UCSD-AML1 (cell line): Measurements from ENCODE around the gene LILRB3.
A peak's percentile ranks its signal among the peaks of the same experiment; 100 is the strongest.
"Not testable (repeated sequence)": the region's sequence is repeated elsewhere in the genome, so short reads cannot be mapped to it uniquely, and the experiment has no call there.

Experiments used
- DNase-seq: peaks from one replicate; lab custom pipeline; 2025; ENCODE audit not compliant: unreplicated experiment; lab: John Stamatoyannopoulos, UW

The LILRB3 gene

GRCh38 chr19:54191011-54191810, 31.6 kb downstream of the LILRB3 start, which contains the start of gene TSEN34:
Gene TSEN34, plus strand, starts transcription at chr19:54191308. Its CDS starts 57 bp downstream, at chr19:54191365.
- peak; percentile 95 for DNase-seq

GRCh38 chr19:54190503-54191010, 32.2 kb downstream of the LILRB3 start:
- peak; percentile 100 for DNase-seq

GRCh38 chr19:54189735-54190502, 32.9 kb downstream of the LILRB3 start:
- DNase-seq: peak; percentile 100

GRCh38 chr19:54189145-54189734, 33.6 kb downstream of the LILRB3 start, which contains the start of gene MBOAT7:
Gene MBOAT7, minus strand, starts transcription at chr19:54189580. Its CDS starts 1,072 bp downstream, at chr19:54188508.
- DNase-seq: no peak

DNA sequence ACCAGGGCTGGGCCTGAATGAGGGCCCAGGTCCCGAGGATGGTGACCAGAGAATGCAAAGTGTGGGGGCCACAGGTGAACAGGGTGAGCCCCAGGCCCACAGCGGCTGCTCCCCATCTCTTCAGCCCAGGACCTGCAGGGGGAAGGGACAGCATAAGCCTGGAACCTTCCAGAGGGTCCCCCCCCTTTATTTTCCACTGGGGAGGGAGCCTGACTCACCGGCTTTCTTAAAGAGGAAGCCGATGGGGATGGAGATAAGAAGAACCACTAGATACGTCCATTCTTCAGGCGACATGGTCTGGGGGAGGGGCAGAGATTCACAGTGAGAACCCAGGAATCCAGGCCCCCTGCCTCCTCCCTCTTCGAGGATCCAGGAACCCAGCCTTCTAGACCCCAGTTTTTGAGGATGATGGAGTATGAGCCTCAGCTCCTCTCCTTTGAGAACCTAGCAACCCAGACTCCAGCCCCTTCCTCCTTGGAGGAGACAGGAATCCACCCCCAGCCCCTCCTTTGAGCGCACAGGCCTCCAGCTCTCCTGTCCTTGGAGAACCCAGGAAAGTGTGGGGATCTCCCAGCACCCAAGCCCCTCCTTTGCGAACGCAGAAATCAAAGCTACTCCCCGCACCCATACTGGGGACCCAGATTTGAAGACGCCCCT, 34.5 kb downstream of the LILRB3 start:
- peak; percentile 74 for DNase-seq

DNA sequence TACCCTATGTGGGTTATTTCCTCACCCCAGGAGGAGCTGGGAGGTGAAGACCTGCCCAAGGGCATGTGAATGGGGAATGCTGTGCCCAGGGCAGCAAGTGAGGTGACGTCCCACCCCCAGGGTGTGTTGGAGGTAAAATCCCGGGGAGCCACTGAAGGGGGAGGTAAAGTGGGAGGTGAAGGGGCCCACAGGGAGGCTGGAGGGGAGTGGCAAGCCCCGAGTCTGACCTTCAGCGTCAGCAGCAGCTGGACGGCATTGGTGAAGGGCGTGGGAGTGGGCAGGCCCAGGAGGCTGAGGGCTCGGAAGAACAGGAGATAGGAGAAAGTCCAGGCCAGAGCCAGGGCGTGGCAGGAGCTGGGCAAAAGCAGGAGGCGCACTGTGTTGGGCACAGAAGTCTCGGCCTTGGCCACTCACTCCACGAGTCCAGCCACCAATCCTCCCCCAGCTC, 35.8 kb downstream of the LILRB3 start:
- DNase-seq: no peak

DNA sequence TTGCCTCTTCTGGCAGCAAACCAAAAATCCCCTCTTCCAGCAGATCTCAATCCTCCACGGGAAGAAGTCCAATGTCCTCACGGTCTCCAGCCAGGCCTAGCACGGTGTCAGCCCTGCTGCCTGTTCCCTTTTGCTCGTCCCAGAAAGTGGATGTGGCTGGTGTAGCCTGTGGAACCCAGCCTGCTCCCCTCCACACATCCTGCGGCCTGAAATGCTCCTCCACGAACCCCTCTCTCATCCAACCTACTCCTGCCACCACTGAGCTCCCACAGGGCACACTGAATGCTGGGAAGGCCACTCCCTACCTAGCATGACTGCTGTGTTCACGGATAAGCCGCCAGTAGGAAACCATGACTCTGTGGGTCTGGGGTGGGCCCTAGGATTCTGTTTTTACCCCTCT, 36.5 kb downstream of the LILRB3 start:
- DNase-seq: no peak

DNA sequence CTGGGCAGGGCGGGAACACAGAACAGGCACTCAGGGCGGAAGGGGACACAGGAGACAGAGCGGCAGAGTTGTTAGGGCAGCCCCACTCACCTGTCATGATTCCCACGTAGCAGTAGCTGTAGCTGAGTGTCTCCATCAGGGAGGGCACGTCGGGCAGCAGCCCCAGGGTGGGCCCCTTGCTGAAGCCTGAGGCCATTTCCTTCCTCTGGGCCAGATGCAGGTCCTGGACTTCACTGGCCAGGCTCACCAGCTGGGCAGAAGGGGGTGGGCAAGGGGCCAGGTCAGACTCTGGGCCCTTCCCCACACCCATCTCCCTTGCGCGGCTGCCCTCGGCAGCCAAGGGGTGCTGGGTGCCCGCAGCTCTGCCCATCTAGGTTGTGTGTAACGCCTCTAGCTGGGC, 39.4 kb downstream of the LILRB3 start:
- no peak for DNase-seq

GRCh38 chr19:54181894-54182293, 40.9 kb downstream of the LILRB3 start:
- not testable (repeated sequence) for DNase-seq

DNA sequence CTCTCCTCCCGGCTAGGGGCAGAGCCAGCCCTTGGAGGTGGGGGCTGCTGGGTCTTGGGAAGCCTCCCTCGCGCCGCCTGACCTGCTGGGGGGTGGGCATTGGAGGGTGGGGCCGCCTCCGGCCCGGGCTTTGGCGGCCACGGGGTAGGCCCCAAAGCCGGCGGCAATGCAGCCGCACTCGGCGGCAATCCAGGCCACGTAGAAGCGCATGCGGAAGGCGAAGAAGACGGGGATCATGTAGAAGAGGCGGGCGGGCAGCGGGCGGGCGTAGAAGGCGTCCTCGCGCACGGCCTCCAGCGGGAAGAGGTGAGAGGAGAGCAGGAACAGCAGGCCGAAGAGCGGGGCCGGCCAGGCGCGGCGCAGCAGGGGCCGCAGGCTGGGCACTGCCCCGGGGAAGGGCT, 42.1 kb downstream of the LILRB3 start:
- no peak for DNase-seq

GRCh38 chr19:54179921-54180461, 42.8 kb downstream of the LILRB3 start:
- DNase-seq: no peak

DNA sequence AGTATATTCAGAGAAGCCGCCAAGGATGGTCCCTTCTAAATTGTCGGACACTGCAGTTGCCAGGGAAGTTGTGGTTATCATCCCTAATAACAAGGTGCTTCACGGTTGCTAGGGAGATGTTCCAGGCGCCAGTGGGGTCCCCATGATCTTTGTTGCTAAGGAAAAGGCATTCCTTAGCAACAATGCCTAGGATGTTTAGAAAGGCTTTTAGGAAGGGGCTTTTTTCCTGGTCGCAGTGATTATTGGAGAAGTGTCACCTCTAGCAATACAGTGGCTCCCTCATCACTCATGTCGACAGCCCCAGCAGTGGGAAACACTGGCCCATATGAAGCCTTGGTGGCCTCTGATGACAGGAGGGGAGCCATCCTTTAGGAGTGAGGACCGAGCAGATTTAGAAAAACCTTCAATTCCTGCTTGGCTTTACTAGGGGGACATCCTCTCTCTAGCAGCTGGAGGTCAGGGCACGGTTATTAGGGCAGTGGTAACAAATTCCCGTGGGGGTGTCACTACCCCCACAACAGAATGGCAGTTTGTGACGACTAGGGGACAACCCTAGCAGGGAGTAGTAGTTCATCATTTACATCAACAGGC, 43.5 kb downstream of the LILRB3 start:
- DNase-seq: no peak

- DNase-seq: no peak
Measured at GRCh38 chr19:54178581-54179261, 44.1 kb downstream of the LILRB3 start.

DNA sequence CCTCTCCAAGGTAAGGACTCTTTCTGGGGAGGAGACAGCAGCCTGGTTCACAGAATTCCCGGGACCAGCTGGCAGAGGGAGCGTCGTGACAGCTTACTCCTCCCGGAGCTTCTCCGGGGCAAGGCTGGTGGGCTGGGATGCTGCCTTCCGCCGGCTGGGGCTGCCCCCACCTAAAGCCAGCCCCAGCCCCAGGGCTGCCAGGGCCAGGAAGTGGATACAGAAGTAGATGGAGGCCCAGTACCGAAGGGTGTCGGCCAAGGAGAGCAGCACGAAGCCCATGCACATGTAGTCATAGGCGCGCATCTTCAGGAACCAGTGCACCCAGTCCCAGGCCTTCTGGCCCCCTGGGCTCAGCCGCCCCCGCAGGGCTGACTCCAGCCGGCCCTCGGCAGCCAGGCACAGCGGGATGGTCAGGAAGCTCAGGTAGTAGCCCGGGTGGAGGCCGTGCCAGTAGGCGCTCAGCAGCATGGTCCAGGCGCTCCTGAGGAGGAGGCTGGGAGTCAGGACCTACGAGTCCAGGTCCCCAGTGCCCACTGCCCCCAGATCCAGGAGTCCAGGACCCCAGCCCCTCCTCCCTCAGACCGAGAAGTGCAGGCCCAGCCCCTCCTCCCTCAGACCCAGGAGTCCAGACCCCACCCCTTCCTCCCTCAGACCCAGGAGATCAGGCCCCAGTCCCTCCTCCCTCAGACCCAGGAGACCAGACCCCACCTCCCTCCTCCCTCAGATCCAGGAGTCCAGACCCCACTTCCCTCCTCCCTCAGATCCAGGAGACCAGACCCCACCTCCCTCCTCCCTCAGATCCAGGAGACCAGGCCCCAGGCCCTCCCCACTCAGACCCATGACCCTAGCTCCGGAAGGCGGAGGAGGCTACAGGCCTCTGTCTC, 48.6 kb downstream of the LILRB3 start:
- DNase-seq: no peak

DNA sequence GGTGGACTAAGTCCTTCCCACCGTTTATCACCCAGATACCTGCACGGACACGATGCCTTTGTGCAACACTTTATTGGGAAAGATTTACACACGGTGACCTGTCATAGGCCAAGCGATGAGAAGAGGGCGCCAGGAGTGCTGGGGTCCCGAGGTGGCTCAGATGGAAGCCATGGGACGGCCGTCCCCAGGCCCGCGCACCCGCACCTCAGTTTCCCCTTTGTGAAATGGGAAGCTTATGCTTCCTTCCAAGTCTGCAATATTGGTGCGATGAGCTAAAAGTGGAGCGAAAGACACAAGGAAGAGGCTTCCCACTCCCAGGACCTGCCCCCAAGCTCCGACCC, 49.5 kb downstream of the LILRB3 start:
- DNase-seq: no peak

DNA sequence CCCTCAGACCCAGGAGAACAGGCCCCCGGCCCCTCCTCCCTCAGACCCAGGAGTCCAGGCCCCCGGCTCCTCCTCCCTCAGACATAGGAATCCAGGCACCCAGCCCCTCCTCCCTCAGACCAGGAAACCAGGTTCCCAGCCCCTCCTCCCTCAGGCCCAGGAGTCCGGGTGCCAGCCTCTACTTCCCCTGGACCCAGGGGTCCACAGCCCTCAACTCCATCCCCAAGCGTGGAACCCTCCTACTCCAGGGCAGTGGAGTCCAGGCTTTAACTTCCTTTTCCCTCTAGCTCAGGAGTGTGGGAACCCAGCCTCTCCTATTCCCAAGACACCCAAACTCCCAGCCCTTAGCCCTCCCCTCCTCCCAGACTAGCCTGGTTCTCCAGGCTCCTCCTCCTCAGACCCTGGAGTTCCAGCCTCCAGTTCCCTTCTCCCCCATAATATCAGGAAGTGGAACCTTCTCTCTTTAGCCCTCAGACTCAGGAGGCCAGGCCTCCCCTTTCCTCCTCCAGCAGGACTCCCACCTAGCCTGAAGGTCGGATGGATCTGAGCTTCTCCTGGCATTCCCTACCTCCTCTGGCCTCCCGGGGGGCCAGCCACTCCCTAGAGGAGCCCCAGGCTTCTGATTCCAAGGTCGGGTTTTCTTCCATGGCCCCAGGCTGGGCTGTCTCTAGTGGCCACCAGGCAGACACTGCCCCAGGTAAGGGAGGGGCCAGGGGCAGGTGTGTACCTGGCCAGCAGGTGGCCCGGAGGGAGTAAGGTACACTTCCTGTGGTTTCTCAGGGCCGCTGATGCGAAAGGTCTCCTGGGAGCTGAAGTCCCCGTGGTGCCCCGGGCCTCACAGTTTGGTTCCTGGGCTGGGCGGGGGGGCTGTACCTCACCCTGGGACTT, 50.1 kb downstream of the LILRB3 start, which contains the start of gene TMC4:
Gene TMC4 (minus strand): TSS at position 690 of the 888 bp plus-strand sequence. CDS start 43 bp downstream, at position 647.
- peak; percentile 32 for DNase-seq

- DNase-seq: not testable (repeated sequence)
Measured at GRCh38 chr19:54171736-54172431, 50.9 kb downstream of the LILRB3 start.
